ENCODE measurements around the gene THSD8. TPM values are rescaled to one million over a fixed set of nuclear protein-coding genes. Genes with fewer than 3 reads are reported as not detected.

THSD8 gene
- total and polyA plus RNA-seq, 2 of the 8 experiments (the other 6 are each of a cell fraction or from before 2014, with no cell fraction given): 8.2 to 42.3 TPM

DNA sequence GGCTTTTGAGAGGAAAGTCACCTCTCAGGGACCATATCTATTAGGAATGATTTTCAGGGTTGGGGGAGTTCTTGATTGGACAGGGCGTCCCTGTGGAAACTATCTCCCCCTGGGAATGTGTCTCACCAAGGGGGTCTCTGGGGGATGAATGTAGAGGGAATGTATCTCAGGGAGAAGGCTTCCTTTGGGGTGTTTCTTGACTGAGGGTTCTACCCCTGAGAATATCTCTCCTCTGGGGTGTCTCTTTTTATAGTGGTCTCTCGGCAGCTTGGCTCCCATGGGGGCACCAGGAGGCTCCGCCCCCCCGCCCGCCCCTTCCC is 31.5 kb downstream of the THSD8 start (continued):
- TF ChIP-seq, protein P1, sequence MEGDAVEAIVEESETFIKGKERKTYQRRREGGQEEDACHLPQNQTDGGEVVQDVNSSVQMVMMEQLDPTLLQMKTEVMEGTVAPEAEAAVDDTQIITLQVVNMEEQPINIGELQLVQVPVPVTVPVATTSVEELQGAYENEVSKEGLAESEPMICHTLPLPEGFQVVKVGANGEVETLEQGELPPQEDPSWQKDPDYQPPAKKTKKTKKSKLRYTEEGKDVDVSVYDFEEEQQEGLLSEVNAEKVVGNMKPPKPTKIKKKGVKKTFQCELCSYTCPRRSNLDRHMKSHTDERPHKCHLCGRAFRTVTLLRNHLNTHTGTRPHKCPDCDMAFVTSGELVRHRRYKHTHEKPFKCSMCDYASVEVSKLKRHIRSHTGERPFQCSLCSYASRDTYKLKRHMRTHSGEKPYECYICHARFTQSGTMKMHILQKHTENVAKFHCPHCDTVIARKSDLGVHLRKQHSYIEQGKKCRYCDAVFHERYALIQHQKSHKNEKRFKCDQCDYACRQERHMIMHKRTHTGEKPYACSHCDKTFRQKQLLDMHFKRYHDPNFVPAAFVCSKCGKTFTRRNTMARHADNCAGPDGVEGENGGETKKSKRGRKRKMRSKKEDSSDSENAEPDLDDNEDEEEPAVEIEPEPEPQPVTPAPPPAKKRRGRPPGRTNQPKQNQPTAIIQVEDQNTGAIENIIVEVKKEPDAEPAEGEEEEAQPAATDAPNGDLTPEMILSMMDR (IDR thresholded peaks at IDR 0.05; ENCODE audit: control extremely low read depth in 1 of 3, insufficient read depth in 1 of 3, low read depth in 1 of 3, low read length in 3 of 3): no peak
- TF ChIP-seq KDM5A (IDR thresholded peaks at IDR 0.05; ENCODE audit: low read length) (no peak), ASH2L (IDR thresholded peaks at IDR 0.05; ENCODE audit: low read length) (no peak), EP300 (IDR thresholded peaks at IDR 0.05; ENCODE audit: borderline replicate concordance in 1 of 2, low read depth in 2 of 2, low read length in 2 of 2) (no peak), TEAD4 (IDR thresholded peaks at IDR 0.05; ENCODE audit: low read depth, low read length) (no peak), SIX5 (IDR thresholded peaks at IDR 0.05; ENCODE audit: low read depth, low read length) (no peak), CHD1 (IDR thresholded peaks at IDR 0.05; ENCODE audit: low read depth, low read length) (no peak), CREB1 (IDR thresholded peaks at IDR 0.05) (no peak)

All from H1 (cell line).